BJ (cell line): ENCODE results near the gene ATP5F1C. TPM values are rescaled to one million over a fixed set of nuclear protein-coding genes. Genes with fewer than 3 reads are reported as not detected.

Source experiments
- CTCF ChIA-PET: fragments of 350-600 bp; formaldehyde crosslinking; extraction: SDS; loops from one replicate; lab custom pipeline; 2021; ENCODE audit warnings: antibody characterized with exemption, inconsistent platforms; lab: Yijun Ruan, JAX
- POLR2A ChIA-PET: fragments of 300-600 bp; sonication (Branson Sonifier 250); formaldehyde crosslinking; extraction: SDS; loops from one replicate; lab custom pipeline; 2021; ENCODE audit warnings: antibody characterized with exemption; lab: Charles Lee
- DNase-seq: peaks from one replicate; pipeline ENCODE4 v3.0.0-alpha.2; 2011; ENCODE audit warnings: low read depth
- H3K27me3 ChIP-seq: 2 replicates; pipeline ENCODE4 v1.6.0; 2011; ENCODE audit warnings: low read length; ENCODE audit not compliant: control insufficient read depth, insufficient read depth
- H3K36me3 ChIP-seq: 2 replicates; pipeline ENCODE4 v1.5.1; 2011; ENCODE audit warnings: low read length; ENCODE audit not compliant: control insufficient read depth, insufficient read depth
- H3K4me3 ChIP-seq: 2 replicates; pipeline ENCODE4 v1.5.1; 2011; ENCODE audit warnings: low read depth, mild to moderate bottlenecking, control low read depth, low read length
- polyA plus RNA-seq: library from polyadenylated mRNA; depleted of rRNA; stranded (reverse); fragments of >200 nt; gene quantifications from 2 replicates; pipeline ENCODE4 v1.2.3, GENCODE V29; 2011
- TF ChIP-seq, protein P1 (sequence below): IDR thresholded peaks from 2 replicates; pipeline ENCODE4 v1.5.1; 2011; ENCODE audit warnings: low read depth, mild to moderate bottlenecking, control low read depth, inconsistent platforms, low read length, moderate library complexity; ENCODE audit not compliant: insufficient read depth

The ATP5F1C gene
- polyA plus RNA-seq, 1 experiment: 217 TPM

DNA sequence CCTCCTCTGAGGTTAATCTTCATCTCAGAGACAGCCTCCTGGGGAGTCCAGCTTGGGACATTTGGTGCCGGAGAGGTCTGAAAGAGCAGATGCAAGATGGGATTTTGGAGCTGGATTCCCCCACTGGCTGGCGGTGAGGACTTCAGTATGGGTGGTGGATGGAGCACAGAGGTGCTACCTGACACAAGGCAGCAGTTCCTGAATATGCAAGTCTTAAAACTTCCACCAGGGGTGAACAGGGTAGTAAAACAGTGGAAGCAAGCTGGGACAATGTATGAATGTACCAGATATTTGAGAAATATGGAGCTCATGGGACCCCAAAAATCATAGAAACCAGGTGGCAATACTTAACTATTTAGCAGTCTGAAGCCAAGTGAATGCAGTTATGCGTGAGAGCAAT lies 25.5 kb downstream of the ATP5F1C start:
- Histone ChIP-seq H3K27me3 (0 out of 2 replicates have a peak, but pooled peaks cover 1% of the 10 kb centered on the region), H3K36me3 (peaks cover 1% of the 10 kb centered on the region; the same call in 1 of the 2 replicates), H3K4me3 (no peak overlapping the region)
- TF ChIP-seq, protein P1, sequence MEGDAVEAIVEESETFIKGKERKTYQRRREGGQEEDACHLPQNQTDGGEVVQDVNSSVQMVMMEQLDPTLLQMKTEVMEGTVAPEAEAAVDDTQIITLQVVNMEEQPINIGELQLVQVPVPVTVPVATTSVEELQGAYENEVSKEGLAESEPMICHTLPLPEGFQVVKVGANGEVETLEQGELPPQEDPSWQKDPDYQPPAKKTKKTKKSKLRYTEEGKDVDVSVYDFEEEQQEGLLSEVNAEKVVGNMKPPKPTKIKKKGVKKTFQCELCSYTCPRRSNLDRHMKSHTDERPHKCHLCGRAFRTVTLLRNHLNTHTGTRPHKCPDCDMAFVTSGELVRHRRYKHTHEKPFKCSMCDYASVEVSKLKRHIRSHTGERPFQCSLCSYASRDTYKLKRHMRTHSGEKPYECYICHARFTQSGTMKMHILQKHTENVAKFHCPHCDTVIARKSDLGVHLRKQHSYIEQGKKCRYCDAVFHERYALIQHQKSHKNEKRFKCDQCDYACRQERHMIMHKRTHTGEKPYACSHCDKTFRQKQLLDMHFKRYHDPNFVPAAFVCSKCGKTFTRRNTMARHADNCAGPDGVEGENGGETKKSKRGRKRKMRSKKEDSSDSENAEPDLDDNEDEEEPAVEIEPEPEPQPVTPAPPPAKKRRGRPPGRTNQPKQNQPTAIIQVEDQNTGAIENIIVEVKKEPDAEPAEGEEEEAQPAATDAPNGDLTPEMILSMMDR: no peak
- DNase-seq: no peak
- CTCF ChIA-PET: interaction anchor here (0.6 to 1.1 kb wide), 3 partner anchors 11 to 198 kb away, joined by 3 read pairs; no protein-coding TSS in a partner anchor
- POLR2A ChIA-PET: no interaction called here

DNA sequence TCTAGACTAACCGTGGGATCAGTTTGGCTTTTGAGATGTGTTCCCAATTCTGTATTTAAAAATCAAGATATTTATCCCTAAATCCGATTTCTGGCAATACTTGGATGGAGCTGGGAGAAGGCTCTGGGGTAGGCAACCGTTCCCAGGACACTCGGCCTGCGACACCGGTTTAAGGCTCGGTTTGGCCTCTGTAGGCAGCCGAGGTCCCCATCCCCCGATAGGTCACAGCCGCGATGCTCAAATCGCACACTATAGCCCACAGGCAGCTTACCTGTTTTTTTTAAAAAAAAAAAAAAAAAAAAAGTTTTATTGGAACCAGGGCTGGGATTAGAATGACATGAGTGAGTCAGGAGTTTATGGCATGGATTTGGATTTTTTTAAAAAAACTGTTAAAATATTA lies 29.6 kb downstream of the ATP5F1C start:
- DNase-seq: no peak
- TF ChIP-seq, protein P1: no peak
- CTCF ChIA-PET: interaction anchor here (1.0 kb wide), 1 partner anchor 8 kb away, joined by 4 read pairs; no protein-coding TSS in a partner anchor
- Histone ChIP-seq H3K36me3 (no peaks in the 10 kb centered on the region), H3K4me3 (peak overlapping the region; percentile 98), H3K27me3 (0 out of 2 replicates have a peak, but pooled peaks cover 1% of the 10 kb centered on the region)
- POLR2A ChIA-PET: no interaction called here

DNA sequence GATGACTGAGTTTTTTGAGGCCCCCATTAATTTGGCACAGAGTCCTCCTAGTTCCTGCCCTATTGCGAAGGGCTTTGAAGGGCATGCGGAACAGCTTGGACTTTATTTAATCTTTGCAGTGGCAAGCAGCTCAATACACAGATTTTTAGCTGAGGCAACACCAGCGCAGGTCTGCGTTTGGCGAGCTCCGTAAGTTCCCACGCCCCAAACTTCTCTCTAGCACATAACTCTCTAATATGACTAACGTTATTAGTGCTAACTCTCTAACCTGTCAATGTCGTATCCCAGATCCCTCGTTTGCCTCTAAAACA lies 30.0 kb downstream of the ATP5F1C start:
- TF ChIP-seq, protein P1: no peak
- Histone ChIP-seq H3K4me3 (peak overlapping the region; percentile 98), H3K36me3 (no peaks in the 10 kb centered on the region), H3K27me3 (0 out of 2 replicates have a peak, but pooled peaks cover 1% of the 10 kb centered on the region)
- no peak for DNase-seq
- POLR2A ChIA-PET: no interaction called here
- CTCF ChIA-PET: interaction anchor here (1.0 to 1.6 kb wide), 2 partner anchors 8 to 15 kb away, joined by 4 read pairs; no protein-coding TSS in a partner anchor

DNA sequence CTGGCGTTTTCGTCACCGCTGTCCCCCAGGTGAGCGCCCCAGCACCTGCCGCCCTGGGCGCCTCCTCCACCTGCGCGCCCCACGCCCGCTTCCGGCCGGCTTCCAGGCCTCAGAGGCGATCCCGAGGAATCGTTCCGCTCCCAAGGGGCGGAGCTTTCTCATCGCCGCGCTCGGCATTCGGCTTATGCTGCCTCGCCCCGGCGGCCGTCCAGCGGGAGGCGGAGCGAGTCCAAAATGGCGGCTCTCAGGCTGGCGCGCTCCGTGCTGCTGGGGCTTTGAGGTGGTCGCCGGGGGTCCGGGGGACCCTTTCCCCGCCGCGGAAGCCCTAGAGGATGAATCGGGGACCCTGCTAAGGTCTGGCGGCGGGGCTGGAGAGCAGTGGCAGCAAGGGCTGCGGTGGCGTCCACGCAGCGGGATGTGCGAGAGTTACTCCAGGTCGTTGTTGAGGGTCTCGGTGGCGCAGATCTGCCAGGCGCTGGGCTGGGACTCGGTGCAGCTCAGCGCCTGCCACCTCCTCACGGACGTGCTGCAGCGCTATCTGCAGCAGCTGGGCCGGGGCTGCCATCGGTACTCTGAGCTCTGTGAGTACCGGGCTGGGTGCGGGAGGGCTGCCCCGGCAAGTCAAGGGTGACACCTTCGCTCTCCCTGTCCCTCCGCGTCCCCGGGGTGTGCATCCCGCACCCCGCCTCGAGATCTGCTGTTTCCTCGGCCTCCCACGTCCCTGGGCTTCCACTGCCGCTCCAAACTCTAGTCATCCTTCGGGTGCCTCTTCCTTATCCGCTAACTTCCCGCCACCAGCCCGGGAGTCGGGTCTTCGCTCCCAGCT lies 30.5 kb downstream of the ATP5F1C start, which contains the start of gene TAF3:
Gene TAF3 (plus strand): TSS at position 211 of the 826 bp plus-strand sequence. CDS start 205 bp downstream, at position 416.
- no peaks in the 10 kb centered on the region for H3K36me3 ChIP-seq
- no peak for DNase-seq
- H3K27me3 ChIP-seq: no peaks in the 10 kb centered on the region
- TF ChIP-seq, protein P1: no peak
- H3K4me3 ChIP-seq: peak within 1 kb of the TSS; percentile 98
- ChIA-PET POLR2A (no interaction called here), CTCF (interaction anchor here (1.6 to 2.1 kb wide), 2 partner anchors 16 to 293 kb away, joined by 4 to 6 read pairs; no protein-coding TSS in a partner anchor)

DNA sequence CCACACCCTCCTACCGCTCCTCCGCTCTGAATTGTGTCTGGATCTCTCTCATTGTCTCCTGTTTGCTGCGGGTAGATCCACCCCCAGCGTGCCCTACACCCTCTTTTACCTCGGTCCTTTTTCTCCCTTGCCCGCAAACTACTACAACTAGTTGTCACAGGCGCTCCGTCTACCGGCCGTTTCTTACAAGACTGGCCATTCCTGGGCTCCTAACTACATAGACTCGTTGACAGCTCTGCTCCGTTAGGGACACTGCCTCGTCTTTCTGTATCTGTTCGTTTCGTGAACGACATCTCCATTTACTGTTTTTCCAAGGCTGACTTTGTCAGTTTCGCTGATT lies 31.1 kb downstream of the ATP5F1C start:
- TF ChIP-seq, protein P1: peak; percentile 64
- H3K4me3 ChIP-seq: peak overlapping the region; percentile 98
- H3K36me3 ChIP-seq: no peaks in the 10 kb centered on the region
- POLR2A ChIA-PET: no interaction called here
- CTCF ChIA-PET: interaction anchor here (0.8 to 2.1 kb wide), 4 partner anchors 13 to 294 kb away, joined by 3 to 6 read pairs (median 4); no protein-coding TSS in a partner anchor
- no peak for DNase-seq
- no peaks in the 10 kb centered on the region for H3K27me3 ChIP-seq
